Measurements from ENCODE around the gene KIF13A.

DNA sequence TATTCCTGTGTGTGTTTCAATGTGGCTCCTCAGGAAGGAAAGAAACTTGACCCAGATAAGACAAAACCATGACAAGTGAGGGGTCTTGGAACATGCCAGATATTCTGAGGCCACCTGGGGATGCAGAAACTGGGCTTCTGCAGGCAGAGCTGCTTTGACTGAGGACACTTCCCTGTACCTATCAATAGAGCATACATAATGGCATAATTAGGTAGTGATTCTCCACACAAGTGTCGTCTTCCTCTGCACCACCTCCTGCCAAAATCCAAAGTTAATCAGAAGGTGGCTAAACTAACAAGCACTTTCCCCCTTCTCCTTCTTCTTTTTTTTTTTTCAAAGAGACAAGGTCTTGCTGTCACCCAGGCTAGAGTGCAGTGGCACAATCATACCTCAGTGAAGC lies 97.1 kb downstream of the KIF13A start:
- TF ChIP-seq CTCF (IDR thresholded peaks at IDR 0.05 in 8 of 11, conservative IDR thresholded peaks at IDR 0.05 in 3 of 11) (no peak), POLR2AphosphoS5 (IDR thresholded peaks at IDR 0.05) (no peak), POLR2A (IDR thresholded peaks at IDR 0.05) (no peak)

Measured in spleen (tissue), 7 donors.